HFF-Myc (cell line): ENCODE measurements around the gene SH3BGRL2.

Experiments used
- DNase-seq: peaks from one replicate; pipeline ENCODE4 v3.0.0-alpha.2; 2011; ENCODE audit warnings: low read depth; ENCODE audit errors: extremely low read depth
- H3K4me3 ChIP-seq: replicated peaks from 2 replicates; pipeline ENCODE4 v1.5.1; 2011; ENCODE audit warnings: low read depth, mild to moderate bottlenecking, control low read depth, low read length
- TF ChIP-seq, protein P1 (sequence below): IDR thresholded peaks from 2 replicates; pipeline ENCODE4 v1.5.1; 2012; ENCODE audit warnings: mild to moderate bottlenecking, low read depth, low read length, control low read depth; ENCODE audit errors: missing control alignments

Gene SH3BGRL2

DNA sequence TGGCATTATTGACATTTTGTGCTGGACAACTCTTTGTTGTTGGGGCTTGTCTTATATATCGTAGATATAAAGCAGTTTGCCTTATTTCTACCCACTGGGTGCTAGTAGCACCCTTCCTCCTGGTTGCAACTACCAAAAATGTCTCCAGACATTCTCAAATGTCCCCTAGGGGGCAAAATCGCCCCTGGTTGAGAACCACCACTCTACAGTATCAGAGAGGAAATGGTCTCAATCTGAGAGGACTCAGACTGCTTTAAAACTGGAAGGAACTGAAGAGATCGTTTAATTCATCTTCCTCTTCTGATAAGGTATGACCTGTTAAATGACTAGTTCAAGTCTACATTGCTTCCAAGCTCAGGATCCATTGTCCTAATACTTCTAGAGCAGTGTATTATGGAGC is 14.9 kb downstream of the SH3BGRL2 start:
- TF ChIP-seq, protein P1, sequence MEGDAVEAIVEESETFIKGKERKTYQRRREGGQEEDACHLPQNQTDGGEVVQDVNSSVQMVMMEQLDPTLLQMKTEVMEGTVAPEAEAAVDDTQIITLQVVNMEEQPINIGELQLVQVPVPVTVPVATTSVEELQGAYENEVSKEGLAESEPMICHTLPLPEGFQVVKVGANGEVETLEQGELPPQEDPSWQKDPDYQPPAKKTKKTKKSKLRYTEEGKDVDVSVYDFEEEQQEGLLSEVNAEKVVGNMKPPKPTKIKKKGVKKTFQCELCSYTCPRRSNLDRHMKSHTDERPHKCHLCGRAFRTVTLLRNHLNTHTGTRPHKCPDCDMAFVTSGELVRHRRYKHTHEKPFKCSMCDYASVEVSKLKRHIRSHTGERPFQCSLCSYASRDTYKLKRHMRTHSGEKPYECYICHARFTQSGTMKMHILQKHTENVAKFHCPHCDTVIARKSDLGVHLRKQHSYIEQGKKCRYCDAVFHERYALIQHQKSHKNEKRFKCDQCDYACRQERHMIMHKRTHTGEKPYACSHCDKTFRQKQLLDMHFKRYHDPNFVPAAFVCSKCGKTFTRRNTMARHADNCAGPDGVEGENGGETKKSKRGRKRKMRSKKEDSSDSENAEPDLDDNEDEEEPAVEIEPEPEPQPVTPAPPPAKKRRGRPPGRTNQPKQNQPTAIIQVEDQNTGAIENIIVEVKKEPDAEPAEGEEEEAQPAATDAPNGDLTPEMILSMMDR: no peak
- no peak overlapping the region for H3K4me3 ChIP-seq
- DNase-seq: no peak

DNA sequence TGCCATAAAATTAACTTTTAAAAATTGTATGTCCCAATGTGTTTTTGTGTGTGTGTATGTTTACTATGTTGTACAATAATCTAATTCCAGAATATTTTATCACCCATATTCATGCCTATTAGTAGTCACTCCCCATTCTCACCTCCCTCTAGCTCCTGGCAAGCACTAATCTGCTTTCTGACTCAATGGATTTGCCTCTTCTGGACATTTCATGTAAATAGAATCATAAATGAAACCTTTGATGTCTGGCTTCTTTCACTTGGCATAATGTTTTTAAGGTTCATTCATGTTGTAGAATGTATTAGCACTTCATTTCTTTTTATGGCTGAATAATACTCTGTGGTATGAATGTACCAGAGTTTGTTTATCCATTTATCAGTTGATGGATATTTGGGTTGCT is 15.4 kb downstream of the SH3BGRL2 start:
- no peak for DNase-seq

DNA sequence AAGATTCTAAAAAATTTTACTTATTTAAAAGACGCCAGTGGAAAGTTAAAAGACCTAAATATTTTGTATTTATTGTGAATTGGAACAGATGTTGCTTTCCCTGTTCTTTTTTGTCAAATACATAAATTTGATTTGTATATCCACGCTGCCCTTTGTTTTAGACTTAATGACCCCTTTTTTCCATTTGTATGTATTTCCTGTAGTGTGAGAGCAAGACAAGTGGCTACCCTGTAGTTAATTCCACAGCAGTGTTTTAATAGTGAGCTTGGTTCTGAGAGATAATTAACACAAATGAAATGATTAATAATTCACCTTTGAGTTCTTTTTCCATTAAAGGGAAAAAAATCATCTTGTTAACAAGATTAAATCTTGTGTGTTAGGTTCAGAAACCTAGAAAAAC is 16.6 kb downstream of the SH3BGRL2 start:
- no peak for DNase-seq
- H3K4me3 ChIP-seq: no peak overlapping the region
- TF ChIP-seq, protein P1: no peak

More for the DNA sequence above, 15.4 kb downstream of the SH3BGRL2 start:
- no peak overlapping the region for H3K4me3 ChIP-seq
- TF ChIP-seq, protein P1: no peak

DNA sequence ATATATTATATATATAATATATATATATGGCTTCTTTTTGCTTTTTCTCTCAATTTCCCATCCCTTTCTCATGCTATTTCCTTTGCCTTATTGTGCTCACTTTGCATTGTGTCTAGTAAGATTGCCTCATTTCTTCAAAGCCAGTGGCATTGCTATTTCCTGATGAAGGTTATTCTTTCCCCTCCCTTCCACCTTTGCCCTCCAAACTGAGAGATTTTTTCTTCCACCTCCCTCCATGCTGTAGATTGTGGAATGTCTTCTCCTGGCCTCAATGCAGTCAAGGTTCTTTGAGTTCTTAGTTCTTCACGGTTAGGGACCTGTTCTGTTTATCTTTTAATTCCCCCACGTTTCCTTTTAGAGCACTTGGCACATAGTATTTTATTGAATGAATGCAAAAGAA is 17.2 kb downstream of the SH3BGRL2 start:
- TF ChIP-seq, protein P1: no peak
- no peak overlapping the region for H3K4me3 ChIP-seq
- no peak for DNase-seq

DNA sequence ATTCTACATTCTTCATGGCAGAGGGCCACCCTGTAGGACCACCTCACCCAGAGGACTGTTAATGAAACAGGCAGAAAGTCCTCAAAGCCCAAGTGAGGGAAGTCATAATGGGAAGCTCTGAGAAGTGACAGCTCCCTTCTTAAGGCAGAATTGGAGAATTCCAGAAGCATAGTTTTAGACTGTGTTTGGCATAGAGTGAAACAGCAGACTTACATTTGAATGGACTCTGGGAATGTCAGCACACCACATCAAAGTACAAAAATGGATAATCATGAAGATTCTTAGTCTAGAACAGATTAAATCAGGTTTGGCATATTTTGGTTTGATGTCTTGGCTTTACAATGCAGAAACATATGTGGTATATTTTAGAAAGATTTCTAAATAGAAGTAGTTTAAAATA is 17.9 kb downstream of the SH3BGRL2 start:
- no peak for DNase-seq
- TF ChIP-seq, protein P1: no peak

DNA sequence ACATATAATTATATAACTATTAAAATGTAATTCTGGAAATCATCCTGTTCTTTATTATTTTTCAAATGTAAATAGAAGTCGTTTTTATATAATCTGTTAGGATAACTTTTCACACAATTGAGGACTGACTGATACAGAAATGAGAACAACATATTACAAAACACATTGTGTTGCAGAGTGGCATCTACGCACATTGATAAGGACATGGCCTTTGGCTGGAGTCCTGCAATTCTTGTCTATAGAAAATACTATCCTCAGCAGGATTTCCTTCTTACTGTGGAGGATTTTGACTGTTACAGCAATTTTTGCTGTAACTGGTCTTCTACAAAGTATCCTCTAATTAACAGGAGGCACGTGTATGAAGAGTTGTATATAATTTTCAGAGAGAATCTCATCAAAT is 19.8 kb downstream of the SH3BGRL2 start:
- H3K4me3 ChIP-seq: no peak overlapping the region
- TF ChIP-seq, protein P1: no peak
- DNase-seq: no peak

More for the DNA sequence above, 17.9 kb downstream of the SH3BGRL2 start:
- H3K4me3 ChIP-seq: no peak overlapping the region

DNA sequence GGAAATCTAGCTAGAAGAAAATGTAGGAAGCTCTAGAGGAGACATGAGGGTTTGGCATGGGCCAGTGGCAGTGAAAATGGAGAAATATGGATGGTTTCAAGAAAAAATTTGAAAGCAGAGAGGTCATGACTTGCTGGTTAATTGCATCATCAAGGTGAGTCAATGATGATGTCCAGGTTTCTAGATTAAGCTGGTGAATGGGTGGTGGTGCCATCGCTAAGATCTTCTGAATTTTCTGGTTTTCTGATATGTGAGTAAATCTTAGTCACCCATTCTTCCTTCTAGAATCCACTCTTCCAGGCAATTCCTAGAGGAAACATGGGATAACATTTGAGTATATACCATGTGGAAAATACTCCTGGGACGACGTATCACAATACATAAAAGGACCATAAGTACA is 25.0 kb downstream of the SH3BGRL2 start:
- no peak overlapping the region for H3K4me3 ChIP-seq
- no peak for DNase-seq
- TF ChIP-seq, protein P1: no peak
